Stimulated activated naive CD4-positive, alpha-beta T cell (primary cell): ENCODE measurements around the gene GNG5.
"Not testable (repeated sequence)": the region's sequence is repeated elsewhere in the genome, so short reads cannot be mapped to it uniquely, and the experiment has no call there.

Experiments
- DNase-seq, 6 experiments: peaks; one replicate each; lab custom pipeline; 2025; lab: John Stamatoyannopoulos, UW

GNG5 gene

GRCh38 chr1:84488107-84488506, 18.3 kb downstream of the GNG5 start:
- DNase-seq: no peak

GRCh38 chr1:84481317-84481716, 25.1 kb downstream of the GNG5 start:
- no peak for DNase-seq

- no peak for DNase-seq
Measured at GRCh38 chr1:84480650-84481049, 25.7 kb downstream of the GNG5 start.

- no peak for DNase-seq
Measured at GRCh38 chr1:84479998-84480397, 26.4 kb downstream of the GNG5 start.

- peak; percentile 71 to 95 (median 76) for DNase-seq
Measured at GRCh38 chr1:84478876-84479868, 27.2 kb downstream of the GNG5 start, which contains the start of gene RPF1. RPF1 (plus strand) TSS chr1:84479266; CDS start chr1:84479282, 16 bp downstream.

- DNase-seq: no peak
Measured at GRCh38 chr1:84476225-84476624, 30.2 kb downstream of the GNG5 start.

- DNase-seq: no peak
Measured at GRCh38 chr1:84467298-84467697, 39.1 kb downstream of the GNG5 start.

GRCh38 chr1:84462118-84462517, 44.3 kb downstream of the GNG5 start:
- DNase-seq: no peak

GRCh38 chr1:84452436-84452835, 53.9 kb downstream of the GNG5 start:
- no peak for DNase-seq

GRCh38 chr1:84450910-84451309, 55.5 kb downstream of the GNG5 start:
- no peak for DNase-seq

- DNase-seq: not testable (repeated sequence)
Measured at GRCh38 chr1:84448704-84449103, 57.7 kb downstream of the GNG5 start.
